Lower leg skin (tissue), 3 donors: ENCODE results near the gene HOXB13.

Experiments used
- CTCF ChIP-seq, 3 donors: fragments of 450-650 bp; IDR thresholded peaks; one replicate each; pipeline ENCODE4 v1.5.1; 2016; ENCODE audit warnings: antibody characterized with exemption in 3 of 3, mild to moderate bottlenecking in 3 of 3, moderate library complexity in 2 of 3
- POLR2A ChIP-seq, 2 donors: fragments of 450-650 bp; IDR thresholded peaks; one replicate each; pipeline ENCODE4 v1.6.1; 2016 to 2017; ENCODE audit warnings: antibody characterized with exemption in 2 of 2, mild to moderate bottlenecking in 1 of 2, moderate library complexity in 1 of 2

GRCh38 chr17:48728232-48729231, at the start of gene HOXB13:
- TF ChIP-seq CTCF (IDR thresholded peaks at IDR 0.05) = no peak
- TF ChIP-seq POLR2A (IDR thresholded peaks at IDR 0.05) = no peak
